Liver (tissue), 2 donors: ENCODE measurements around the gene TUBB1.

Experiments
- CTCF ChIP-seq: fragments of 150-350 bp; IDR thresholded peaks from 2 replicates; pipeline ENCODE4 v1.5.1; 2017; ENCODE audit warnings: improper control_type of control experiment, low read depth, low read length; ENCODE audit not compliant: missing input control
- MAX ChIP-seq: IDR thresholded peaks from 2 replicates; pipeline ENCODE4 v1.6.1; 2016; ENCODE audit warnings: antibody characterized with exemption
- donor health status: healthy.

GRCh38 chr20:59074456-59074855 is 55.2 kb downstream of the TUBB1 start:
- TF ChIP-seq MAX (no peak), CTCF (no peak)
